ENCODE data around the gene CDH4.

Gene CDH4

GRCh38 chr20:61514805-61515505, 262.9 kb downstream of the CDH4 start:
- DNase-seq (ENCODE audit: low read depth in 2 of 2): no peak

GRCh38 chr20:61515922-61516321, 263.9 kb downstream of the CDH4 start:
- no peak for DNase-seq (ENCODE audit: low read depth in 2 of 2)

- no peak for DNase-seq (ENCODE audit: low read depth in 2 of 2)
These were observed 264.5 kb downstream of the CDH4 start for GRCh38 chr20:61516346-61517208.

GRCh38 chr20:61517419-61517818, 265.4 kb downstream of the CDH4 start:
- no peak for DNase-seq (ENCODE audit: low read depth in 2 of 2)

GRCh38 chr20:61518424-61518951, 266.4 kb downstream of the CDH4 start:
- DNase-seq (ENCODE audit: low read depth in 2 of 2): no peak

GRCh38 chr20:61519488-61519887, 267.4 kb downstream of the CDH4 start:
- DNase-seq (ENCODE audit: low read depth in 2 of 2): no peak

- DNase-seq (ENCODE audit: low read depth in 2 of 2): no peak
These were observed 268.2 kb downstream of the CDH4 start for GRCh38 chr20:61520076-61520892.

- DNase-seq (ENCODE audit: low read depth in 2 of 2): no peak
These were observed 268.9 kb downstream of the CDH4 start for GRCh38 chr20:61520893-61521460.

GRCh38 chr20:61521687-61522420, 269.8 kb downstream of the CDH4 start:
- no peak for DNase-seq (ENCODE audit: low read depth in 2 of 2)

- DNase-seq (ENCODE audit: low read depth in 2 of 2): no peak
These were observed 270.5 kb downstream of the CDH4 start for GRCh38 chr20:61522498-61523090.

- no peak for DNase-seq (ENCODE audit: low read depth in 2 of 2)
These were observed 271.1 kb downstream of the CDH4 start for GRCh38 chr20:61523145-61523544.

GRCh38 chr20:61524951-61525666, 273.0 kb downstream of the CDH4 start:
- DNase-seq (ENCODE audit: low read depth in 2 of 2): no peak

GRCh38 chr20:61525781-61526431, 273.8 kb downstream of the CDH4 start:
- no peak for DNase-seq (ENCODE audit: low read depth in 2 of 2)

GRCh38 chr20:61526907-61527306, 274.8 kb downstream of the CDH4 start:
- DNase-seq (ENCODE audit: low read depth in 2 of 2): no peak

GRCh38 chr20:61527626-61528025, 275.6 kb downstream of the CDH4 start:
- DNase-seq (ENCODE audit: low read depth in 2 of 2): no peak

GRCh38 chr20:61528591-61528990, 276.5 kb downstream of the CDH4 start:
- DNase-seq (ENCODE audit: low read depth in 2 of 2): no peak

GRCh38 chr20:61529354-61529753, 277.3 kb downstream of the CDH4 start:
- no peak for DNase-seq (ENCODE audit: low read depth in 2 of 2)

- no peak for DNase-seq (ENCODE audit: low read depth in 2 of 2)
These were observed 279.7 kb downstream of the CDH4 start for GRCh38 chr20:61531553-61532345.

GRCh38 chr20:61532736-61533135, 280.7 kb downstream of the CDH4 start:
- no peak for DNase-seq (ENCODE audit: low read depth in 2 of 2)

All from stimulated activated CD4-positive, alpha-beta T cell treated with anti-CD3 and anti-CD28 coated beads, Interleukin-4, amount 100 ng/mL, for 48 hours (primary cell).